Stimulated activated CD8-positive, alpha-beta memory T cell treated with anti-CD3 and anti-CD28 coated beads, Interleukin-4, amount 100 ng/mL, for 48 hours (primary cell): ENCODE results near the gene TNFRSF9.
"Not testable (repeated sequence)": the region's sequence is repeated elsewhere in the genome, so short reads cannot be mapped to it uniquely, and the experiment has no call there.

Source experiments
- DNase-seq: peaks from one replicate; pipeline ENCODE4 v3.0.0-alpha.2; 2020

TNFRSF9 gene

DNA sequence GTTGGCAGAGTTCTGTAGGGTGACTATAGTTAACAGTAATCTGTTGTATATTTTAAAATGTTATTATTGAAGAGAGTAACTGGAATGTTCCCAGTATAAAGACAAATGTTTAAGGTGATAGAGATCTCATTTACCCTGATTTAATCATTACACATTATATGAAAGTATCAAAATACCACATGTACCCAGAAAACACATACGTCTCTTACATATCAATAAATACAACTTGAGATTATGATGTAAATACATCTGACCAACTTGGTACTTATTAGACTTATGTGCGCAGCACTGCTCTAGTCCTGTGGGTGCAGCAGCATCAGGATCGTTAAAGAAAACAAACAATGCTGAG is 20.2 kb upstream of the TNFRSF9 start:
- no peak for DNase-seq

DNA sequence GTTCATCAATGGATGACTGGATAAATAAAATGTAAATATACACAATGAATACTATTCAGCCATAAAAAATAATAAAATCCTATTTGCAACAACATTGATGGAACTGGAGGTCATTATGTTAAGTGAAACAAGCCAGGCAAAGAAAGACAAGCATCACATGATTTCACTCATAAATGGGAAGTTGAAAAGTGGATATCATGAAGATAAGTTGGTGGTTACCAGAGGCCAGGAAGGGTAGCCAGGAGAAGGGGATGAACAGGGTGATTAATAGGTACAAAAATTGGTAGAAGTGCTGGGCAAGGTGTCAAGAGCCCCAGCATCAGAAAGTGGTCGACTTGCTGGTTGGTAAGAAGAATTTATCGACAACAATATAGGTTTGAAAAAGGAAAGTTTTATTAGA is 19.5 kb upstream of the TNFRSF9 start:
- no peak for DNase-seq

DNA sequence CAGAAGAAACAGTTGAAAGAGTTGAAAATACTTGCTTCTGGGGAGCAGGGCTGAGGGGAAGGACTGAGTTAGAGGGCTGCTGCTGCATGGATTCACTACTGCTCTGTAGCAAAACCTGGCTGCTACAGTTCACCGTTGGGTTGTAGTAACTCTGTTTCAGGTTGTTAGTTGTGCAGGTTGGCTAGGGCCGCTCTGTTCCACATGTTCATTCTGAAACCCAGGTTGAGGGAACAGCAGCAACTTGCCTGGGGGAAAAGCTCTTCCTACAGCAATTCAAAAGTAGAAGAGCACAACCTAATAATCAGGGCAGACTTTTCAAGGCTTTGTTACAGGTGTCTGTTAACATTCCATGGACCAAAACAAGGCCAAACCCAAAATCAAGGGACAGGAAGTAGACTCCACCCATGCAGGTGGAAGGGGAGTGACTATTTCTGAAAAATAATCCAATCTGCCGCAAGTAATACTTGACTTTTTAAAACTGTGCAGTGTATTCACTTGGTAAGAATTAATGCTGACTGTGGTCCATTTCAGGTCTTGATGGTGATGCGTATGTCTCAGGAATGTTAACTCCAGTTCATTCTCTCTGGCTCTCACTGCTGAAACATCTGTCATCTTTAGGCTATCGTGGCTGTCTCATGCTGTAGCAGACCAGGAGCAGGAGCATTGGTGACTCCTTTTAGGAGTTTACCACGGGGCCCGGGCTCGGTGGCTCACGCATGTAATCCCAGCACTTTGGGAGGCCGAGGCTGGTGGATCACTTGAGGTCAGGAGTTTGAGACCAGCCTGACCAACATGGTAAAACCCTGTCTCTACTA is 15.8 kb upstream of the TNFRSF9 start:
- no peak for DNase-seq

DNA sequence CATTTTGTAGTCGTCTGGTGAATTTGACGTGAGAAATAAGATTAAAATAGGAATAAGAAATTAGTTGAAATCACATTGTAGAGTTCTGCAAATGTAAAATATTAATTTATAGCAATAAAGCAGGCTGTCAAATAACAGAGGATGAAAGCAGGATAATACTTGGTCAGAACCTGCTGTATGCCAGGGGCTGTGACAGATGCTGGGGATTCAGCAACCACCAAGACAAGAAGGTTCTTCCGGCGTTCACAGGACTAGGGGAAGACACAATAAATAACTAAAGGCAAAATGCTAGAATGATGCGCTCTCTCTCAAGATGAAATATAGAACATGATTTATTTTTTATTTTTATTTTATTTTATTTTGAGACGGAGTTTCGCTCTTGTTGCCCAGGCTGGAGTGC is 14.0 kb upstream of the TNFRSF9 start:
- DNase-seq = no peak

DNA sequence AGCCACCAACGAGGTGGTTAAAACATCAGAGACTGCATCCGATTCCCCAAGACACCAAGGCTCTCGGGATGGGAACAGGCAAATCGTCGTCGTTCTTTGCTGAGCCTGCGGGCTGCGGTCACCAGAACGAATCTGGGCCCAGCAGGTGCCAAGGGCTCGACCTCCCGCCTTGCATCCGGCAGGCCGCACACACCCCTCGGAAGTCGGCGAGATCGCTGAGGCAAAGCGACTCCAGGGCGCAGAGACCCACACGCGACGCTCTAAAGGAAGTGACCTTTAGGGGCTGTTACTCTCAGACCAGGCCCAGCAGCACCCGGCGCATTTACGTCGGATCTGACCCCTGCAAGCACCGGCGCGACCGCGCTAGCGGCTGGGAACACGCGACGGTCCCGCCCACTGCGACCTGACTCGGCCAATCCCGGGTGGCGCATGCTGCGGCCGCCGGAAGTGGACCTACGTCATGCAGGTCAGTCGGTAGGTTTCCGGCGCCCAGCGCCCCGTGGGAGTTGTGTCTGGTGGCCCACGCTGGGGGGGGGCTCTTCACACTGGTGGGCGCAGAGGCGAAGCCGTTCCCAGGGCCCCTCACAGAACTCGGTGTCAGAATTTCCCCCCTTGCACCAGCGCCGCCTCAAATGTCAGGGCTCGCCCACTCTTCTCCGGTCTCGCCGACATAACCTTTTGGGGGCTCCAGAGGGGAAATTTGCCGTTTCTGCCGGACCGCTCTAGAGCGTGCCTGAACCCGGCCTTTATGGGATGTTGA is 13.4 kb upstream of the TNFRSF9 start:
- peak; percentile 95 for DNase-seq

DNA sequence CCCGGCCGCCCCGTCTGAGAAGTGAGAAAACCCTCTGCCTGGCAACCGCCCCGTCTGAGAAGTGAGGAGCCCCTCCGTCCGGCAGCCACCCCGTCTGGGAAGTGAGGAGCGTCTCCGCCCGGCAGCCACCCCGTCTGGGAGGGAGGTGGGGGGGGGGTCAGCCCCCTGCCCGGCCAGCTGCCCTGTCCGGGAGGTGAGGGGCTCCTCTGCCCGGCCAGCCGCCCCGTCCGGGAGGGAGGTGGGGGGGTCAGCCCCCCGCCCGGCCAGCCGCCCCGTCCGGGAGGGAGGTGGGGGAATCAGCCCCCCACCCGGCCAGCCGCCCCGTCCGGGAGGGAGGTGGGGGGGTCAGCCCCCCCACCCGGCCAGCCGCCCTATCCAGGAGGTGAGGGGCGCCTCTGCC is 12.2 kb upstream of the TNFRSF9 start:
- not testable (repeated sequence) for DNase-seq

DNA sequence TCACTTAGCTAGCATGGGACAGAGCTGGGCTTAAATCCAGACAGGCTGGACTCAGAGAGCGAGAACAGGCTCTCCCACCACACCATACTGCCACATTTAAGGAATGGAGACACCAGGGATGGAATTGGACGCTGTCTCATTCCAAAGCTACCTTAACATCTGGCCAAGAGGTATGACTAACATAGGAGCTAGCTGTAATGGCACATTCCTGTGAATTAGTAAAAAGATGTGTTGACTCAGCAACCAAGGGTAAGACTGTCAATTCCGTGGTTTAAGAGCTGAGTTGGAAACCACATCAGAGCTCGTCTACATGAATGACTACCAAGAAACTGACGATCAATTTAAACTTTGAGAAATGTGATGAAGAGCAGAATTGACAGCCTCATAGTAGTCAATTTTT is 8.3 kb upstream of the TNFRSF9 start:
- no peak for DNase-seq

DNA sequence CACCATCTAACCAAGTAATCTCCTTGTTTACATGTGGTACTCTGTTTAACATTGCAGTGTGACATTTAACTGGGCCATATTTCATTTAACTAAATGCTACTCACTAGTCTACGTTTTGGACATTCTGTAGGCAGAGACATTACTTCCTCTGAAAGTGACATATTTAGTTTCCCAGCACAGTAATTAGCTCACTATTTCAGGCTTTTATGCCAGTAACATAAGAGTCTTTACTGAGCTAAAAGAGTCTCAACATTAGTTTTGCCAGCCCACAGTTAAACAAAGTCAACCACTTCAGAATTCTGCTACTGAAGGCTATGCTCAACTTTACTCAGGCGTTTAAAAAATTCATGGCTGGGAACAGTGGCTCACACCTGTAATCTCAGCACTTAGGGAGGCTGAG is 2.6 kb upstream of the TNFRSF9 start:
- no peak for DNase-seq

DNA sequence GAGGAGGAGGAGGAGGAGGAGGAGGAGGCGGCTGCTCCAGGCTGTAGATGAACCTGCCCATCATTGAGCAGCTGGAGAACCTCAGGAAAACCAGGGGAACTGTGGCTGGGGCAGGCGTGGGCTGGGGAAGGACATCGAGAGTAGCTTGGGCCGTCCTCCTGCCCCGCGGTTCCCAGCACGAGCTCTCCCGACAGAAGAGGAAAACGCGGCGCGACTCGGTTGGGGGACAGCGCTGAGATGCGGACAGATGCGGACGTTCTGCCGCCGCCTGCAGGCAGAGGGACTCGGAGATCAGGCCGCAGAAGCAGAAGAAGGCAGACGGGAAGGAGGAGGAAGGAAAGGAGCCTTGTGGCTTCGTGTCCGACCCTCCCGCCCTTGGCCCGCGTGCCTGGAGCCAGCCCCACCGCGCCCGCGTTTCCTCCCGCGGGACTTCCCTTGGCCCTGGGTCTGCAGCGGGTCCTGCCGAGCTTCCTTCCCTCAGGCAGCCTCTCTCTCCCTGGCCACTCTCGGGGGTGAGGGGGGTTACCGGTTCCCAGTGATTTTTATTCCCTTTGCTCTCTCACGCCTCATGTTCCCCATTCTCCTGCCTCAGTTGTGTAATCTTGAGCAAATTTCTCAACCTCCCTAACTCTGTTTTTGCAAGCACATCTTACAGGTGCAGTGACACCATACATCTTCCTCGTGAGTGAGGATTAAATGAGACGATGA is 1.7 kb upstream of the TNFRSF9 start:
- DNase-seq = peak; percentile 68

DNA sequence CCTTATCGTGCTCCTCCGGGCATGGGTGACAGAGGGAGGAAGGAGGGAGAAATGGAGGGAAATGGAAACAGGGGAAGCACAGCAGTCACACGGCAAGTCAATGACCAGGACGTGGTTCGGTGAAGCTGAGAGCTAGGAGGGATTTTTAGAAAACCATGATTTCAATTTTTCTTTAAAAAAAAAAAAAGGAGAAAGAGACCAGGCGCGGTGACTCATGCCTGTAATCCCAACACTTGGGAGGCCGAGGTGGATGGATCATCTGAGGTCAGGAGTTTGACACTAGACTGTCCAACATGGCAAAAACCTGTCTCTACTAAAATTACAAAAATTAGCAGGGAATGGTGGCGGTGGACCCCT is 776 bp upstream of the TNFRSF9 start:
- DNase-seq = no peak

DNA sequence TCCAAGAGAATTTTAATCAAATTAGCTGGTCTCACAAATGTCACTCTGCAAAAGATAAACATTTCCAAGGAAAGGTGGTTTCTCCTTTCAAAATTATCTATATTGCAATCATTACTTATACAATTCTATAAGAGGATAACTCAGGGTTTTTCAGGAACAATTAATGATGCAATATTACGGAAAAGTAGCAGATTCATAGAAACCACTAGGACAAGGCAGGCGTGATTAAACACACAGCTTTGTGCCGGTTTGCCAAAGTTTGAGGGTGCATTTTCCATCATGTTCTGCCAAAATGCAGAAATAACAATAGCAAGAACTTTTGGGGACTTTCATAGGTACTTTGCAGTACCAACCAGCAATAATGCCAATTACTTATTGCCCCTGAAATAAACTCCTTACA is 605 bp downstream of the TNFRSF9 start:
- DNase-seq = no peak

DNA sequence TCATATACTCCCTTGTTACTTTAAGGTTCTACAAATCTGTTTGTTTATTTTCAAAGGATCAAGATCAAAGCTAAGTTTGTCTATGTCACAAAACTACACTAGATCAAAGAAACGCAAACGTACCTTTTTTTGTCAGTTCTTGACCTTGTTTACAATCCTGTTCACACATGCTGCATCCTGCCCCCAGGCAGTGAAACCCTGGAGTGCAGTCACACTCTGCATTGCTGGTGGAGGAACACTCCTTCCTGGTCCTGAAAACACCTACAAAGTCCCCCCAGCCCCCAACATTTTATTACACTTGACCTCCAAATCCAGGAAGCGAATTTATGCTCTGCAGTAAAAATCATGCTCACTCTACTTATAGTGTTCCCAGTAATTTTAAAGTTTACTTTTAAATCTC is 2.6 kb downstream of the TNFRSF9 start:
- no peak for DNase-seq

DNA sequence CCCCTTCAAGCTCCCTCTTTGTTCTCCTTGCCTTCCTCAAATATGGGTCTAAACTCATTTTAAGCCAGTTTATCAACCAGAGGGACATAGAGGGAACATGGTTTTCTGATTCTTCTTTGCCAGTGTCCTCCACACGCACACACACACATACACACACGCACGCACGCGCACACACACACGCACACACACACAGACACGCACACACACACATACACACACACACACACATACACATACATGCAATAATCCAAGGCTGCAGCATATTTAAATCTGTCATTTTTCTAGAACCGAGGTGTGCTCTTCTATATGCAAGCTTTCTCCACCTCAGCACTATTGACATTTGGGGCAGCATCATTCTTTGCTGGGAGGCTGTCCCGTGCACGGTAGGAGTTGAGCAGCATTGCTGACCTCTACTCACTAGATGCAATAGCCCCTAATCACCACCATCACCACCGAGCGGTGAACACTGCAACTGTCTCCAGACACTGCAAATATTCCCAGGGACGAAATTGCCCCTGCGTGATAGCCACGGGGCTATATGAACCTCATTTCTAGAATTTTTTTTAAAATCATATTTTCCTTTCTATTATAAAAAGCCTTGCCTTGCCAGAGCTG is 8.0 kb downstream of the TNFRSF9 start:
- no peak for DNase-seq

DNA sequence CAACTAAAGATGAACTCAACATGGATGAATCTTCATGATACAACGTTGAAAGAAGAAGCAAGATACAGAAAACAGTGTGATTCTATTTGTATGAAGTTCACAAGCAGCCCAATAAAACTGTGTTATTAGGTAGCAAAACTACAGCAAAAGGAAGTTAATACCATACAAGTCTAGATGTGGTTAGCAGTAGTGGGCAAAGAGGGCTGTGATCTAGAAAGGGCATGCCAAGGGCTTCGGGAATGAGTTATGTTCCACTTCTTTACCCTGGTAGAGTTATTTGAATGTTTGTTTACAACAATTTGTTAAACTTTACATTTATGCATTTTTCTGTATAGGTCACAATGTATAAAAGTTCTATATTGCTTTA is 9.2 kb downstream of the TNFRSF9 start:
- no peak for DNase-seq

DNA sequence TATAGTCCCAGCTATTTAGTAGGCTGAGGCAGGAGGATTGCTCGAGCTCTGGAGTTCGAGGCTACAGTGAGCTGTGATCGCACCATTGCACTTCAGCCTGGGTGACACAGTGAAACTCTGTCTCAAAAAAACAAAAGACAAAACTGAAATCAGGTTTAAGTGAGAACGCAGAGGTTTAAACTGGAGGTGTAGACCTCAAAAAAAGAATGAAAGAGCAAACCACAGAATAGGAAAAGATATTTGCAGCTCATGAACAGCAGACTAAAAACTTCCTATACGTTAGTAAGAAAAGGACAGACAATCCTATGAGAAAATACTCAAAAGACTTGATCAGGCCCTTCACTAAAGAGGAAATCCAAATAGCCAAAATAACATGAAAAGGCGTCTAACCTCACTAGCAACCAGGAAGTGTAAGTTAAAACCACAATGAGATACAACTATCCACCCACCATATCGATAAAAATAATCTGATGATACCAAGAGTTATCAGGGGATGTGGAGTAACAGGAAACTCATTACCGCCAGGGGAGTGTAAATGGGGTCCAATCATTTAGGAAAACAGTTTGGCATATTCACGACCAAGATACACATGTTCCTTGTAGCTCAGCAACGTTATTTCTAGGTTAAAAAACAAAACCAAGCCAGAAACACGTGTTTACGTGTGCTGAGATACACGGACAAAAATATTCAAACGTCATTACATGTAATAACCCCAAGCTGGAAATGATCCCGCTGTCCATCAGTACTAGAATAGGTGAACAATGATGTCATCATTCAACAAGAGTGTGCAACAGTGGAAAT is 9.8 kb downstream of the TNFRSF9 start:
- peak; percentile 57 for DNase-seq

DNA sequence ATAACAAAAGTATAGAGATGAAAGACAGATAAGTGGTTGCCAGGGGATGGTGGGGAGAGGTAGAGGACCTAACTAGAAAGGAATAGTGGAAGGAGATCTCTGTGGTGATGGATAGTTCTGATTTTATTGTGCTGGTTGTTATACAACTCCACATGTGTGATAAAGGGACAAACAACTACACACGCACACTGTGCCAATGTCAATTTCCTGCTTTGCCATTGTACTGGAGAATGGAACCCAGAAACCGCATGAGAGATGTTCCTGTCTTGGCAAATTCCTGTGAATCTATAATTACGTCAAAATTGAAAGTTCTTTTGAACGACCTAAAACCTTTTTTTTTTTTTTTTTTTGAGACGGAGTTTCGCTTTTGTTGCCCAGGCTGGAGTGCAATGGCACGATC is 11.0 kb downstream of the TNFRSF9 start:
- no peak for DNase-seq

DNA sequence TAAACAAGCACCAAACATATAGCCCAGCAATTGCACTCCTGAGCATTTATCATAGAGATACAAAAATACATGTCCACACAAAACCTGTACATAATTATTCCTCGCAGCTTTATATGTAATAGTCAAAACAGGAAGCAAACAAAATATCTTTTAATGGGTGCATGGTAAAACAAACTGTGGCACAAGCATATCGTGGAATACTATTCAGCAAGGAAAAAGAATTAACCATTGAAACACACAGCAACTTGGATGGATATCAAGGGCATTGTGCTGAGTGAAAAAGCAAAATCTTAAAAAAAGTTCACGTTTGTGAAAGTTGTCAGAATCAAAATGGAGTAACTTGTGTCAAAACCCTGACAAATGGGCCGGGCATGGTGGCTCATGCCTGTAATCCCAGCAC is 12.4 kb downstream of the TNFRSF9 start:
- no peak for DNase-seq

DNA sequence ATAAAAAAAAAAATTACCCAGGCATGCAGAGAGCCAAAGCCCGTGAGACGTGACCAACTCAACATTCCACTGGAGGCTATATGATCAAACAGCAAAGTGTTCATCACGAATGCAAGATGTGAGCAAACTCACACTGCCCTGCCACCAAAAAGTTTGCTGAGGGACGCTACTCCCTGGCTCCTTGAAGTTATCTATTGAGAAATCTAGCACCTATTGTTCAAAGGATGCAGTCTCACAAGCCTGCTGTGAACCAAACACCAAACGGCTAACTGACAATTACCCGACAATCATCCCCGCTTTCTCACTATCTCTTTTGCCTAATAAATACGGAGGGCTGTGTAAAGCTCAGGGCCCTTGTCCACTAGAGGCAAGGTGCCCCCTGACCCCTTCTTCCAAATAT is 13.6 kb downstream of the TNFRSF9 start:
- not testable (repeated sequence) for DNase-seq

DNA sequence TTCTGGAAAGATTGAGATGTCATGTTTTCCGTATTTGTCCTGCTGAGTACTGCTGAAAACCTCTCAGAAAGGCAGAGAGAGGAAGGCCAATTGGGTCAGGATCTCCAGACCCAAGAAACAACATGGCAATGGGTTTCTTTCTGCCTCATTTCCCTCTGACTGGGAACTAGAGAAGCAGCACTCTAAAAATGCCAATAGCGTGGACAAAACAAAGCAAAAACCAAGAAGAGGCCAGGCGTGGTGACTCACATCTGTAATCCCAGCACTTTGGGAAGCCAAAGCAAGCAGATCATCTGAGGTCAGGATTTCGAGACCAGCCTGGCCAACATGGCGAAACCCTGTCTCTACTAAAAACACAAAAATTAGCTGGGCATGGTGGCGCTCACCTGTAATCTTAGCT is 18.3 kb downstream of the TNFRSF9 start:
- DNase-seq = no peak

DNA sequence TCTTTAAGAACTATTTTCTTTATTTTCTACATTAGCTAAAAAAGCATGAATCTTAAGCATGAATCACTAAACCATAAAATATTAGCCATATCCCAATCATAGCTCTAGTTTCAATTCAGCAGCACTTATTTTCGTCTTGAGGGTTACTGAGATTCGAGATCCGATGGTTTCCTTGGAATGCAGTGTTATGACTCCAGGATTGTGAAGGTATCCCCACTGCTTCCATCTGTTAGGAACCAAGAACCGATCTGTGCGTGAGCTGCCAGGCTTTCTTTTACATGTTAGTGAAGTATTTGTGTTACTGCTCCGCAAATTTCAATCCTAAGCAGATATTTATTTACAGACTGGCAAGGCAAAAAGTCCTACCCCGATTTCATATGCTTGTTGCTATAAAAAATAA is 18.8 kb downstream of the TNFRSF9 start:
- no peak for DNase-seq

DNA sequence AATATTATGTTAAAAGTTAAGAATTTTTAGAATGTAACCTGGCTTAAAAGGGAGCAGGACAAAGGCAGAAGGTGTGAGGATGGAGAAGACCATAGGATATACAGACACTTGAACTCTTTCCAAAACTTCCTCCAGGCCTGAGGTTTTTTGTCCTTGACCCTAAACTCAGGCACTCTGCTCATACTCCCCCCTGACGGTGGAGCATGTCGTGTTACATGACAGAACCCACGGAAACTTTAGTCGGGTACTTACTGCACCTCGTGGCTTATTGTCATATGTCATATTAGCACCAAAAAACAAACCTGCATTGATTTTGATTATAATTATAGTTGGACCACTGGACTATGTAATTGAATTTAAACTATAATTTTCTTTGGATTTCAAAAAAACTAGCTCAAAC is 20.8 kb downstream of the TNFRSF9 start:
- no peak for DNase-seq

DNA sequence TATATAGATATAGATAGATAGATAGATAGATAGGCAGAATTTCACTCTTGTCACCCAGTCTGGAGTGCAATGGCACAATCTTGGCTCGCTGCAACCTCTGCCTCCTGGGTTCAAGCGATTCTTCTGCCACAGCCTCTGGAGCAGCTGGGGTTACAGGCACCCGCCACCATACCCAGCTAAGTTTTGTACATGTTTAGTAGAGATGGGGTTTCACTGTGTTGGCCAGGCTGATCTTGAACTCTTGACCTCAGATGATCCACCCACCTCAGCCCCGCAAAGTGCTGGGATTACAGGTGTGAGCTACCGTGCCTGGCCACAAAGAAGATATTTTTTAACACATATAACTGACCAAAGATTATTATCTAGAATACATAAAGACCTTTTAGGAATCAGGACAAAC is 22.7 kb downstream of the TNFRSF9 start:
- not testable (repeated sequence) for DNase-seq

DNA sequence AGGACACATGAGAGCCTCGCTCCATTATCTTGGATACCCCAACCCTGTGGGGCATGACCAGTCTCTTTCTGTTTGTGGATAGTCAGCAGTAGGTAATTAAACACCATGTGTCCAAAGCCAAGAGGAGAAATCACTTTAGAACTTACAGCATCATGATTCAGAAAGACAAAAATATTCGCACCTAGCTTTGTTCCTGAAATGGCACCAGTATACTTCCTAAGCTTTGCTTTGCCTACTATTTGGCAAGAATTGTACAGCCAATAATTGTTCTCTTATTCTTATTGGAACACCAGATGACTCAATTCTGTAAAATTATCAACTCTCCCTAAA is 24.2 kb downstream of the TNFRSF9 start:
- no peak for DNase-seq
